HG02798 (cell line): ENCODE results near the gene AKR1B15.
"Not testable (repeated sequence)": the region's sequence is repeated elsewhere in the genome, so short reads cannot be mapped to it uniquely, and the experiment has no call there.

Experiments used
- ATAC-seq: cut with Tn5 transposase; IDR thresholded peaks from one replicate; pipeline ENCODE4 v1.9.1; 2021; ENCODE audit warnings: mild to moderate bottlenecking; ENCODE audit not compliant: unreplicated experiment, poor library complexity

The AKR1B15 gene

DNA sequence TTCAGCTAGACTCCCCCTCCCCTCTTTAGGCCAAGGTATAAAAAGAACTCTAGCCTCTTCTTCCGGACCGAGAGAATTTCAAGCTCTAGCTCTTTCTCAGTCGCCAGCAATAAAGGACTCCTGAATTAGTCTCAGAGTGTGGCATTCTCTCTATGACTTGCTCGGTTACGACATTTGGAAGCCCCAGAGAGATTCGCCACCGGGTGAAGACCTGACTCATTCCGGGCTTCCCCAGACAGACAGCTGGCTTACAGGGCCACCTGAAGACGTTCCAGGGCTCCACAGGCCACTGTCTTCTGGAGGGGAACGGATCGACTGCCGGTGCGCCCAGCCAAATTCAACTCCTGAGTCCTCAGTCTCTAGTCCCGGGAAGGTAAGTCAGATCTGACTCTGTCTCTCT lies at the start of gene AKR1B15:
AKR1B15 (plus strand) TSS at position 234 of the 400 bp plus-strand sequence. CDS start 15,510 bp downstream, outside the sequence.
- peak; percentile 92 for ATAC-seq

DNA sequence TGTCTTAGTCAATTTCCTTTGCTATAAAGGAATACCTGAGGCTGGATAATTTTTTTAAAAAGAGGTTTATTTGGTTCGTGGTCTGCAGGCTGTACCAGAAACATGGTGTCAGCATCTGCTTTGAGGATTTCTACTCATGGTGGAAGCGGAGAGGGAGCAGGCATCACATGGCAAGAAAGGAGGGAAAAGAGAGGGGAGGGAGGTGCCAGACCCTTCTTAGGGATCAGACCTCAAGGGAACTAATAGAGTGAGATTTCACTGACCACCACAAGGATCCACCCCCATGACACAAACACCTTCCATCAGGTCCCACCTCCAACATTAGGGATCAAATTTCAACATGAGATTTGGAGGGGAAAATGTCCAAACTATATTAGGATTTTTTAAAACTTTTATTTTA lies 48.5 kb upstream of the AKR1B15 start:
- no peak for ATAC-seq

DNA sequence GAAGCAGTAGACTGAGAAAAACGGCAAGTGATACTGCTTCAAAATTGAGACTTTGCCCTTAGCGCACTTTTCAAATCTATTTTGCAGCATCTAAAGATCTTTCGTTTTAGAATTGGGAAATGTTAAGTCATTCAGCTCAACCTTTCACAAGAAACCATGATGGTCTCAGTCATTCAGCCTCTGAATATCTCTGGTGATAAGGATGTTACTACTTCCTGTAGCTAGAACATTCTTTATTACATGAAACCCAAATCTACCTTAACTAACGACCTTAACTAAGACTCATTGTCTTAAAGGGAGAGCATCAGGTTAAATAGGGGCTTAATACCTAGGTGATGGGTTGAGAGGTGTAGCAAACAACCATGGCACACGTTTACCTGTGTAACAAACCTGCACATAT lies 47.9 kb upstream of the AKR1B15 start:
- no peak for ATAC-seq

DNA sequence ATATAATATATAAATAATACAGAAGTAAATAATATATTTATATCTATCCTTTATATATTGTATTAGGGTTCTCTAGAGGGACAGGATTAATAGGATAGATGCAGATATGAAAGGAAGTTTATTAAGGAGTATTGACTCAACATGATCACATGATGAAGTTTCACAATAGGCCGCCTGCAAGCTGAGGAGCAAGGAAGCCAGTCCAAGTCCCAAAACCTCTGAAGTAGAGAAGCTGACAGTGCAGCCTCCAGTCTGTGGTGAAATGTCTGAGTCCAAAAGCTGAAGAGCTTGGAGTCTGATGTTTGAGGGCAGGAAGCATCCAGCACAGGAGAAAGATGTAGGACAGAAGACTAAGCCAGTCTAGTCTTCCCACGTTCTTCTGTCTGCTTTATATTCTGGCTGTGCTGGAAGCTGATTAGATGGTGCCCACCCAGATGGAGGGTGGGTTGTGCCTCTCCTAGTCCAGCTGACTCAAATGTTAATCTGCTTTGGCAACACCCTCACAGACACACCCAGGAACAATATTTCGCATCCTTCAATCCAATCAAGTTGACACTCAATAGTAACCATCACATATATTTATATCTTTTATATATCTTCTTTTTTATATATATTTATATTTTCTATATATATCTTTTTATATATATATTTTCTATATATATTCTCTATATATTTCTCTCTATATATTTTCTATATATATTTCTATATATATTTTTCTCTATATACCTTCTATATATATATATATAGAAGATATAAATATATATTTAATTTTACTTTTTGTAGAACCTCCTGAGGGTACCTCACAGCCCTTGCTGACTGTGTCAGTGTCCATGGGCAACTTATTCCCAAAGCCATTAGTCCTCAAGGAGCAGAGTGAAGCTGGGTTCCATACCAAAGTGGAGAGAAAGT lies 46.2 kb upstream of the AKR1B15 start:
- no peak for ATAC-seq

DNA sequence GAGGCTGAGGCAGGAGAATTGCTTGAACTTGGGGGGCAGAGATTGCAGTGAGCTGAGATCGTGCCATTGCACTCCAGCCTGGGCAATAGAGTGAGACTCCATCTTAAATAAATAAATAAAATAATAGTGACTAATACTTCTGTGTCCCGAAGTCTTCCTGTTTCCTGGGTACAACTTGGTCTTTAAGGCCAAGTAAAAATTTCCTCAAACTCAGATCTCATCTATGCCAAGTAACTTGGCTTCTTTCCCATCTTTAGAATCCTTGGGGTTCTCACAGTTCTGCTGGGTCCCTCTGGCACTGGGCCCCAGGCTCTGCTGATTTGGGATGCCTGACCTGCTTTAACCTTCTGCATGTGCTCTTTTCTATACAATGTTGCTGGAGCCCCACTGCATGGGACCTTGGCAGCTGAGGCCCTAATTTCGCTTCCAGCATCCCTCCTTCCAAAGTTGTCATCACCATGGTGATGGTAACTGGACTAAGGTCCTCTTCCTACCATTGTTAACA lies 44.2 kb upstream of the AKR1B15 start:
- no peak for ATAC-seq

DNA sequence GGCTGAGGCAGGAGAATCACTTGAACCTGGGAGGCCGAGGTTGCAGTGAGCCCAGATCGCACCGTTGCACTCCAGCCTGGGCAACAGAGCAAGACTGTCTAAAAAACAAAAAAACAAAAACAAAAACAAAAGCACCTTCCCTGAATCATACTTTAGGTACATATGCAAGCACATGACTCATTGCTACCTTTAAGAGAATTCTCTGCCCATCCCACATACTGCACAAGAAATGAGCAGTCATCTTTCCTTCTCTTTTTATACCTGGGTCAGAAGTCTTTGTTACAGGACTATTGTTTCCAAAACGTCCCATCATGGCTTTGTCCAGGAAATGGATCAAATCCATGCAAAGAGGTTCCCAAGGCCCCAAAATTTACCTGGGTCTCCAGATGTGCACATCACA lies 43.1 kb upstream of the AKR1B15 start:
- no peak for ATAC-seq

DNA sequence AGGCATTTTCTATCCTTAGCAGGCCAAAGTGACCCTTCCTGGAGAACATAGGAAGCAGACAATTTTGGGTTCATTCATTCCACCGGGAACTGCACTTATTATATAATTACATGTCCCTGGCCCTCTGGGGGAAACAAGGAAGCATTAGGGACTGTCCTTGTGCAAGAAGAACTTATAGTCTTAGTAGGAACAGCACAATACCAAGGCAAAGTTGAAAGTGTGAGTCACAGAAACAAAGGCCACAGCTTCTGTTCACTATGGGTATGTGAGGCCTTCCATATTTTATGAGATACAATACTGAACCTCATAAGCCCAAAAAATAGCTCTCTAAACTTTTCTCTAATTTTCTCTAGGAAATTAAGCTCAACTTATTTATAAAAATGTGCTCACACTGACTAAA lies 39.9 kb upstream of the AKR1B15 start:
- no peak for ATAC-seq

DNA sequence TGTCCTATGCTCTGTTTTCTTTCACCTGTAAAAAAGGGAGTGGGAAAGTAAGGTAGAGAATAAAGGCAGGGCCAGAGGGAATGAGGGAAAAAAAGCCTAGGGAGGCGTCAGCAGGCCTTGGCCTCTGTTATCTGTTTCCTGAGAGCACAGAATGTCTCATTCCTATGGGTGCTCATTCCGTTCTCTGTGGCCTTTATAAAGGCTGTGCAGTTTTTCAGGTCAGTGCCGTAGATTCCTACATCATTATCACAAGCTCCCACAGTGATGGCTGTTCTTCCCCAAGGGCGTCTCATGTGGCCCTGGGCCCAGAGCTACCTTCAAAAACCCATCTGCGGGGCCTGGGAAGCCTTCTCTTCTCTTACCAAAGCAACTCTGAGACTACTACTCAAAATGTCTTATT lies 38.3 kb upstream of the AKR1B15 start:
- ATAC-seq: no peak

DNA sequence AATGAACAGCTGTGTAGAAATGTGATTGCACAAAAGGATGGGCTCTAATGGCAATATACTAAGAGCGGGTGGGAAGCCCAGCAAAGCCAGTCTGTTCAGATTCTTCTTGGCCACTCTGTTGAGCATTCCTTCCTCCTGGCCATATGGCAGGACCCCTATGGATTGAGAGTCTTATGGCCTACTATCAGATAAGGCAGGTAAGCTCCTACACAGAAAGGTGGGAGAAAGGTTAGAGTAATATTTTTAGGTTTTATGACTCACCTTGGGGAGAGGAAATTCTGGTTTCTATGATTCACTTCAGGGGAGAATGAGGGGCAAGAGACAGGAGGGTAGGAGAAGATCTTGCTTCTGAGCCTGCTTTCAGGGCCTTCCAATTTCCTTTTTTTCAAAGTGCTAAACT lies 36.6 kb upstream of the AKR1B15 start:
- no peak for ATAC-seq

DNA sequence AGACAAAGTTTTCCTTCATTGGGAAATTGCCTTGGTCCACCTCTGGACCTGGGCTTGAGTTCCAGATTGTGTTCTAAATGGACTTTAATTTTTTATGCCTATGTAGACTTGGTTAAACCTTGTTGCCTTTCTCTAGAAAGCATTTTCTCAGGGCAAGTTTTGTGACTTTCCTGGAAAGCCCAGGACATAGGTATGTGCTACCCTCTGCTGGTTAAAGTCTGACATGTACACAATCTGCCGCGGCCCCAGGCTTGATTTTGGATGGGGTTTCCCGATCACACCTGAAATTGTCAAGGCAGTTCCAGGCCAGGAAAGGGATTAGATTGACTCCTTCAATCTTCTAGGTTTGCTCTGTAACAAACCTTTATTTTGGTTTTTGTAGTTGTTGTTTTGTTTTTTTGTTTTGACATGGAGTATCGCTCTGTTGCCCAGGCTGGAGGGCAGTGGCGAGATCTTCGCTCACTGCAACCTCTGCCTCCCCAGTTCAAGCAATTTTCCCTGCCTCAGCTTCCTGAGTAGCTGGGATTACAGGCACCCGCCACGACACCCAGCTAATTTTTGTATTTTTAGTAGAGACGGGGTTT lies 35.6 kb upstream of the AKR1B15 start:
- ATAC-seq: peak; percentile 48

DNA sequence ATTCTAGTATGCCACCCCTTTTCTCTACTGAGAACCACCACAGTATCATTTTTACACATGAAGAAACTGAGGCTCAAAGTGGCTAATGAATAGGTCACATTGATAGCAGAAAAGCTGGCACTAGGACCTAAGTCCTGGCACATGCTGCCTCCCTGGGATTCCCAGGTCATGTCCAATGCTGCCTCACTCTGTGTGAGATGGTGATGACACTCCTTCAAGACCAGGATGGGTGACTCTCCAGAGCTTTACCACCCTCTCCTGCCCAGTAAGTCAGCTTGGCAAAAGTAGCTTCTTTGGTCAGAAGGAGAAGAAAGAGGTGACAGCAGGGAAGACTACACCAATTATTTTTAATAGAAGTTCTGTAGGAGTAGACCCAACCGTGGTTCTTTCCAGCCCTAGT lies 34.8 kb upstream of the AKR1B15 start:
- no peak for ATAC-seq

DNA sequence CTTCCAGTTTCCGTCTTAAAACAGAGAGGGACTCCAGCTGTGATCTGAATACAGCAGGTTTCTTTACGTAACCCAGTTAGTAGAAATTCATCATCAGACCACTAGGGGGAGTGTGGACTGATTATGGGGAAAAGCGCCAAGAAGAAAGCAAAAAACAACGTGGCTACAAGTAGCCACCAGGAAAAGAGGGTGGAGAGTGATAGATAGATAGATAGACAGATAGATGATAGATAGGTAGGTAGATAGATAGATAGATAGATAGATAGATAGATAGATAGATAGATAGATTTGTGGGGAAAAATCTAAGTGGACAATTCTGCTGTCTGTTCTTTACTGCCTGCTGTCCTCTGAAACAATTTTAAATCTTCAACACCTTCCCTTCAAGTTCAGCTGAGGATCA lies 34.2 kb upstream of the AKR1B15 start:
- peak; percentile 62 for ATAC-seq

DNA sequence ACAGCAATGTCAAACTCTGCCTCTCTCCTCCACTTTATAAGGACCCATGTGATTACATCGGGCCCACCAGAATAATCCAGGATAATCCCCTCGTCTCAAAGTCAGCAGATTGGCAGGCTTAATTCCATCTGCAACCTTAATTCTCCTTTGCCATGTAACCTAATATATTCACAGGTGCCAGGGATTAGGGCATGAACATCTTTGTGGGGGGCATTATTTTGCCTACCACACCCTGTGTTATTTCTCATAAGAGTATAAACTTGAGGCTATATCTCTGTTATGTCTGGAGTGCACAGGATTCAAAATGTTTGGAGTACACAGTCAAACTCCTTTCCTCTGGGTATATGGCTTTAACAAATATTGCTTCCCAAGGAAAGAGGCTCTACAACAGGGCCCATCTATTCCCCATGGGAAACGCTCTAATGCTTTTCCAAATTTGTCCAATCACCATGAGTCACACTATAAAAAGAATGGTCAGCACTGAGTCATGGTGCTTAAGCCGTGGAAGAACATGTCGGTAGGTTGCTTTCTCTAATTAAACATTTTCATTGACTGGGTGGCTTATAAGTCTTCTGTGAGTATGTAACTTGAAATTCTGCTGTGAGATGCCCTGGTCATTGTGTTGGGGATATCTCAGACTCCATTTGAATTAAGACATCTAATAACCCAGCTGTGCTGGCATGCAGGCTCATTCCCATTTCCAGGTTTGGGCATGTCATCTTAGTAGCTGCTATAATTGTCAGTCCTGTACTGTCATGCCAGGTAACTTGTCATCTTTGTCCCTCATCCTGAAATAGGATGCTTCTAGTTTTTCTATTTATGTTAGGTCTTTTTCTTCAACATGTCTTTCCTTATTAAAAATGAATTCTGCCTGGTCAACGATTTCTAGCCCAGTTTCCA lies 33.1 kb upstream of the AKR1B15 start:
- no peak for ATAC-seq

DNA sequence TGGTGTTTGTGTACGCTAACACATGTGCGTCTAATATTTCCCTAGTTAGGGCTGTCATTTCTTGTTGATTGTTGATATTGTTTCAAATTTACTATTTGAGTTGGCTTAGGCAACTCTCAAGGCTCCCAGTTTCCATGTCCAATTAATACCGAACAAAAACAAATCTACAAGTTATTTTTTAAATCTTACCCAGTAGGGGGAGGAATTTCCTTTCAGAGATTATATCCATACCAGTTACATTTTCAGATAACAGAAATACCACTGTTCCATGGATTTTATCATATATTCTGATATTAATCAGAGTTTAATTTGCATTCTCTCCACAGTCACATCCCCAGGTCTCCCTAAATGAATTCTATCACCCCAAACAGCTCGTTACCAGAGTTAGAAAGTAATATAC lies 28.8 kb upstream of the AKR1B15 start:
- ATAC-seq: no peak

DNA sequence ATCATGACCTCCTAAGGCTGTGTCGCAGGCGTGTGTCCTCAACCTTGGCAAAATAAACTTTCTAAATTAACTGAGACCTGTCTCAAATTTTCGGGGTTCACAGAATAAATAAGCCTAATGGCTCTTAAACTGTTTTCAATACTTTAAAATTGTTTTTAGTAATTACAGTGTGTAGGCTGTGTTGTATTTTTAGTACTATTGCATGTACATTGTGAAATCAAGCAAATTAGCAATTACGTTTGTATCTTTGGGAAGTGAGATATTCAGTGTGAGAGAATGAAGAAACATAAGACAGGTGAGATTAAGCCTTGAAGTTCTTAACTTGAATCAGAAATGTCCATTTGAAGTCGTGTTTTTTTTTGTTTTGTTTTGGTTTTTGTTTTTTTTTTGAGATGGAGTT lies 26.3 kb upstream of the AKR1B15 start:
- no peak for ATAC-seq

DNA sequence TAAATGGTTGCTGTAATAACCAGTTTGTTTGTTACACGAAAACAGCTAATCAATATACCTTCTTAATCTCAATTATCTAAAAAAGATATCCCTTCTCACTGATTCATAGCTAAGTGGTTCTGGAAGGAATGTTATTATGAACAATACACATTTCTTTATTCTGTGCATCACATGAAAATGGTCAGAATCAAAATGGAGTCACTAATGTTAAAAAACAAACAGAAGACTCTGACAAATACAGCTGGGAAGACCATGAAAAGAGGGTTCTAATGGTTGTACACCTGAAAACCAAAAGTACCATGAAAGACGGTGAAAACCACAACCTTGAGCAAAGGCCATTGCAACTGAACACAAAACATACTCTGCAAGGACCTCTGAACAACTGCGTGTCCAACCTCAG lies 23.5 kb upstream of the AKR1B15 start:
- ATAC-seq: not testable (repeated sequence)

DNA sequence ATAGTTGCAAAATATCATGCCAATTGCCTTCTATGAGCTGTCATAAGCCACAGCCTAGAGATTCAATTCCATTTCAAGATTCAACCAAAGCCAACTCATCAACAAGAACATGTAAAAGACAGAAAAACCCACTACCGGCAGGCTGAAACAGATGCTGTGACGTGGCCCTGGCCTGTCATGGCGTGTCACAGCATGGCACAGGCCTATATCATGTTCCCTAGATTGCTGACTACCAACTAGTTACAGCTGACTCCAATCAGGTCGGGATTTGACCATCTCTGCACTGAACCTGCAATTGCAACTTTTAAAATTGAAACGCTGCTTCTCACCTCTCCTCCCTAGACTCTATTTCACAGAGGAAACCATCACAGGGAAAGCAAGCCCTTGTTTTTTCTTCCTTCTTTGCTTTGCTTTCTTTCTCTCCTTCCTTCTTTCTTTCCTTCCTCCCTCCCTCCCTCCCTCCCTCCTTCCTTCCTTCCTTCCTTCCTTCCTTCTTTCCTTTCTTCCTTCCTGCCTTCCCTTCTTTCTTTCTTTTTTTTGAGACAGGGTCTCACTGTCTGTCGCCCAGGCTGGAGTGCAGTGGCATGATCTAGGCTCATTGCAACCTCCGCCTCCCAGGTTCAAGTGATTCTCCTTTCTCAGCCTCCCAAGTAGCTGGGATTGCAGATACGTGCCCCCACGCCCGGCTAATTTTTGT lies 22.2 kb upstream of the AKR1B15 start:
- ATAC-seq: not testable (repeated sequence)

DNA sequence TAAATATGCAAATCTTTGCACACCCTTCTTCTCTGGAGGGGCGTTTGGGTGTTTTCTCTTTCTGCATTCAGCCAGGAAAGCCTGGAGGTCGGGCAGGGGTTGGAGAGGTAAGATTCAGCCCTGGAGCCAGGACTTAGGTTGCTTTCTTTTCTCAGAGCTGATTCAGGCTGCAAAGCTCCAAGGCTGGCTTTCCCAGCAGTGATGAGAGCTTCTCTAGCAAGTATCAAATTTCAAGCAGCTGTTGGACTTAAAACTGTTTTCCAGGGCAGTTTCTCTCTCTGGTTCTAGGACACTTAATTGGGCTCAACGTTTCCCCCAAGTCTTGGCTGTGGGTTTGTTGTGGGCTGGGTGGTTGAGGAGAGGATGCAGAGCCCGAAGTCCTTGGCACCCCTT lies 20.9 kb upstream of the AKR1B15 start:
- ATAC-seq: no peak

DNA sequence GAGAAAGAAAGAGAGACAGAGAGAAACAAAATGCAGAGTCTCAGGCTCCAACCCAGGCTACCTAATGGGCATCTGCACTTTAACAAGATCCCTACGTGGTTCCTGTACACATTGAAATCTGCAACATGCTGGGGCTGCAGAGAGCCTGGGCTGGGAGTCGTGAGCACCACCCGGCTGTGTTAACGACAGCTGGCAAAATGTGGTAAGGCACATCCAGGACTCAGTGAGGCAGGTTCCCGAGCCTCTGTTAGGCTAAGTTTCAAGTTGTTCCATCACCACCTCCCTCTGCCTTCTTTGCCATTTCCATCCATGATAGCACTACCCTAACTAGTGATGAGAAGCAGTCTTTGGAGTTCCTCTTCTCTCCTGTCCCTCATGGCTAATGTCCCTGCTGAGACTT lies 20.2 kb upstream of the AKR1B15 start:
- no peak for ATAC-seq

DNA sequence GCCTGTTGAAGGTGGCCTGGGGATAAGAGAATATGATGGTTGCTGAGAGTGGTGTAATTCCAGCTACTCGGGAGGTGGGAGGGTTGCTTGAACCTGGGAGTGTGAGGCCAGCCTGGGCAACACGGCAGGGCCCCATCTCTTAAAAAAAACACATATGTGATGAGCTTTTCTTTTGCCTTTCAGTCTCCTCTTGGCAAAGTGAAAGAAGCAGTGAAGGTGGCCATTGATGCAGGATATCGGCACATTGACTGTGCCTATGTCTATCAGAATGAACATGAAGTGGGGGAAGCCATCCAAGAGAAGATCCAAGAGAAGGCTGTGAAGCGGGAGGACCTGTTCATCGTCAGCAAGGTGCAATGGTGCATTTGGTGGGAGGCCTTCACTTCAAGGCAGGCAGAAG lies 18.4 kb upstream of the AKR1B15 start:
- no peak for ATAC-seq
